ENCODE measurements around the gene JMJD6. TPM values are rescaled to one million over a fixed set of nuclear protein-coding genes. Genes with fewer than 3 reads are reported as not detected.
"Not testable (repeated sequence)": the region's sequence is repeated elsewhere in the genome, so short reads cannot be mapped to it uniquely, and the experiment has no call there.

JMJD6 gene
- total RNA-seq, 2 donors from 2014 or later = 124 to 137 TPM

DNA sequence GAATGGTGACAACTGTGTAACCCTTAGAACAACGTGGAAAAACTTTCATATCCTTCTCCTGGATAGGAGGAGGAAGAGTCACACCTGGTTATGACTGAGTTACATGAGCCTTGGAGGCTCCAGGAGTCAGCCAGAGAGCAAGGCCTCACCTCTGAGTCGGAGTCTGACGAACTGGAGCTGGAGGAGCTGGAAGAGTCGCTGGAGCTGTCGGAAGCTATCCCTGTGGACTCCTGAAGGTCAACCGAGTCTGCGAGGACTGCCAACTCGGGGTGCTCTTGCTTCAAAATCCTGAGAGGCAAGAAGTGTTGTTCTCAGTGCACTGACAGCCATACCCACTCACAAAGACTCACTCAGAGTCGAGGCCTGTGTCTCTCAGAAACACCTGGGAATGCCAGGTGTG lies 6.2 kb downstream of the JMJD6 start:
- DNase-seq (no peak), ATAC-seq (no peak)
- H3K36me3 Mint-ChIP-seq (ENCODE audit: low read depth) = peaks cover 2% of the 10 kb centered on the region
- H3K4me1 Mint-ChIP-seq = peaks cover 33% of the 10 kb centered on the region
- no peaks in the 10 kb centered on the region for H3K9me3 ChIP-seq (ENCODE audit: control insufficient read depth, low read length, poor library complexity, severe bottlenecking)
- no peak overlapping the region for H3K27ac Mint-ChIP-seq
- no peaks in the 10 kb centered on the region for H3K27me3 Mint-ChIP-seq
- H3K4me3 Mint-ChIP-seq = no peak overlapping the region

- DNase-seq (no peak), ATAC-seq (no peak)
- Mint-ChIP-seq H3K27me3 (no peaks in the 10 kb centered on the region), H3K4me3 (peak overlapping the region; percentile 5), H3K4me1 (peaks cover 43% of the 10 kb centered on the region), H3K27ac (peak overlapping the region; percentile 61), H3K36me3 (ENCODE audit: low read depth) (peaks cover 5% of the 10 kb centered on the region)
- H3K9me3 ChIP-seq (ENCODE audit: control insufficient read depth, low read length, poor library complexity, severe bottlenecking) = no peaks in the 10 kb centered on the region
These were observed 7.9 kb downstream of the JMJD6 start for GRCh38 chr17:76718516-76718915.

DNA sequence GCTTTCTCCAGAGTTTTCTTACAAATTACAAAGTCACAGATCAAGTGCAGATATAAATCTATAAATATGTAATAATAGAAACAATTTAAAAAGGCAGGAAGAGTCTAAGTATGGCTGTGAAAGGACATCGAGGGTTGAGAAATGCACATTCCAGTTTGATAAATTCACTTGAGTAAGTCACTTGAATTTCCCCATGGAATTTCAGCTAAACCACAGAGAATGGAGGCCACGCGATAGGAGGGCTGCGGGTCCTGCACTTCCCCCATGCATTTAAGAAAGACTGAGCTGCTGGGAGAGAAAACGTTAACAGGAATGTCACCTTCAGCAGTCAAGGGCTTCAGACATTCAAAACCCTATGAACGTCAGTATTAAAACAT lies 9.6 kb downstream of the JMJD6 start:
- peaks cover 4% of the 10 kb centered on the region for H3K36me3 Mint-ChIP-seq (ENCODE audit: low read depth)

GRCh38 chr17:76716146-76716838 lies 10.1 kb downstream of the JMJD6 start:
- peaks cover 36% of the 10 kb centered on the region for H3K4me1 Mint-ChIP-seq
- DNase-seq (peak in 1 of 3 donors; percentile 21), ATAC-seq (peak; percentile 85)
- peak overlapping the region; percentile 94 for H3K27ac Mint-ChIP-seq
- peak overlapping the region; percentile 41 for H3K4me3 Mint-ChIP-seq
- no peaks in the 10 kb centered on the region for H3K27me3 Mint-ChIP-seq
- H3K36me3 Mint-ChIP-seq (ENCODE audit: low read depth) = peaks cover 3% of the 10 kb centered on the region
- H3K9me3 ChIP-seq (ENCODE audit: control insufficient read depth, low read length, poor library complexity, severe bottlenecking) = no peaks in the 10 kb centered on the region

More for the DNA sequence above, 9.6 kb downstream of the JMJD6 start:
- peak overlapping the region; percentile 94 for H3K27ac Mint-ChIP-seq
- no peak overlapping the region for H3K4me3 Mint-ChIP-seq
- ATAC-seq (no peak), DNase-seq (no peak)
- H3K4me1 Mint-ChIP-seq = peaks cover 38% of the 10 kb centered on the region
- H3K27me3 Mint-ChIP-seq = no peaks in the 10 kb centered on the region
- H3K9me3 ChIP-seq (ENCODE audit: control insufficient read depth, low read length, poor library complexity, severe bottlenecking) = no peaks in the 10 kb centered on the region

DNA sequence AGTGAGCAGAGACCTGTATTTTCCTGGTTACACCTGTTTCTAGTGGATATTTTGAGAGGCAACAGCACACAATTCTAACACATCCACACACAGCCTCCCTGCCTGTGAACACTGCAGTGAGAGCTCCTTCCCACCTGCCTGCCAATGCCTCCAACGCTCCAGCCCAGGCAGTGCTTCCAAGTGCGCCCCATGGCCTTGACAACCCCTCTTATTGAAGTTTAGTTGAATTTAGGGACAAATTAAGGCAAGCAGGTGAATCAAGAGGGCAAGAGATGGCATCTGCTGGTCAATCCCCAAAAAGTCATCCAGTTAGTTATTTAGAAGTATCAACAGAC lies 10.9 kb downstream of the JMJD6 start:
- peaks cover 3% of the 10 kb centered on the region for H3K36me3 Mint-ChIP-seq (ENCODE audit: low read depth)

GRCh38 chr17:76714822-76715495 lies 11.4 kb downstream of the JMJD6 start:
- H3K27ac Mint-ChIP-seq = peak overlapping the region; percentile 94
- H3K4me1 Mint-ChIP-seq = peaks cover 36% of the 10 kb centered on the region
- peak; percentile 13 for ATAC-seq
- peaks cover 3% of the 10 kb centered on the region for H3K36me3 Mint-ChIP-seq (ENCODE audit: low read depth)
- H3K27me3 Mint-ChIP-seq = no peaks in the 10 kb centered on the region
- H3K9me3 ChIP-seq (ENCODE audit: control insufficient read depth, low read length, poor library complexity, severe bottlenecking) = no peaks in the 10 kb centered on the region
- peak overlapping the region; percentile 53 for H3K4me3 Mint-ChIP-seq
- peak; percentile 50 to 81 (median 67) for DNase-seq

More for the DNA sequence above, 10.9 kb downstream of the JMJD6 start:
- Mint-ChIP-seq H3K27ac (peak overlapping the region; percentile 94), H3K4me3 (peak overlapping the region; percentile 41), H3K27me3 (no peaks in the 10 kb centered on the region), H3K4me1 (peaks cover 36% of the 10 kb centered on the region)
- no peaks in the 10 kb centered on the region for H3K9me3 ChIP-seq (ENCODE audit: control insufficient read depth, low read length, poor library complexity, severe bottlenecking)
- no peak for ATAC-seq
- no peak for DNase-seq

- DNase-seq = no peak
- peaks cover 3% of the 10 kb centered on the region for H3K36me3 Mint-ChIP-seq (ENCODE audit: low read depth)
- H3K4me1 Mint-ChIP-seq = peaks cover 38% of the 10 kb centered on the region
- H3K4me3 Mint-ChIP-seq = no peak overlapping the region
- H3K27ac Mint-ChIP-seq = peak overlapping the region; percentile 94
- H3K9me3 ChIP-seq (ENCODE audit: control insufficient read depth, low read length, poor library complexity, severe bottlenecking) = no peaks in the 10 kb centered on the region
- no peak for ATAC-seq
- H3K27me3 Mint-ChIP-seq = no peaks in the 10 kb centered on the region
These were observed 12.1 kb downstream of the JMJD6 start for GRCh38 chr17:76714336-76714735.

DNA sequence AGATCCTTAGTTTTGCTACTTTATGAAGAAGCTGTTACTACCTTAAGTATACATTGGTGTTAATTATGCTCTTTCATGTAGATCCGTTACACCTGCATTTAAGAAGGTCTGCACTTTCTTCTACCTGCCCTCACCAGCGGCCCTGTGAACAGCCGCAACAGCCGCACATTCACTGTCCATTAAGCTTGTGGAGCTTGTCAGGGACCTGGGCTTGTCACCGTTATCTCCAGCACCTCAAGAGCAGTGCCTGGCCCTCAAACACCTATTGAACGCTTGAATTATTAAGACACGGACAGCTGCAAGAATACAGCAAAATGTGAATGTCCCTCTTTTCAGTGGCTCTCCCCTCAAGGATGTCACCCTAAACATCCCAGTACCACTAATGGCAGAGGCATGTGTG lies 12.6 kb downstream of the JMJD6 start:
- ATAC-seq (no peak), DNase-seq (no peak)
- no peaks in the 10 kb centered on the region for H3K9me3 ChIP-seq (ENCODE audit: control insufficient read depth, low read length, poor library complexity, severe bottlenecking)
- Mint-ChIP-seq H3K36me3 (ENCODE audit: low read depth) (peaks cover 3% of the 10 kb centered on the region), H3K27ac (no peak overlapping the region), H3K4me3 (no peak overlapping the region), H3K27me3 (no peaks in the 10 kb centered on the region), H3K4me1 (peaks cover 35% of the 10 kb centered on the region)

DNA sequence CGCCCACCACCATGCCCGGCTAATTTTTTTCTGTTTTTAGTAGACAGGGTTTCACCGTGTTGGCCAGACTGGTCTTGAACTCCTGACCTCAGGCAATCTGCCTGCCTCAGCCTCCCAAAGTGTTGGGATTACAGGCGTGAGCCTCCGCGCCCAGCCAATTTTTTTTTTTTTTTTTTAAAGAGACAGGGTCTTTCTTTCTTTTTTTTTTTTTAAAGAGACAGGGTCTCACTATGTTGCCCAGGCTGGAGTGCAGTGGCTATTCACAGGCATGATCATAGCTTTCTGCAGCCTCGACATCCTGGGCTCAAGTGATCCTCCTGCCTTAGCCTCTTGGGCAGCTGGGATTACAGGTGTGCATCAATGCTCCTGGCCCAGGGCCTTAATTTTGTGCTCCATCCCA lies 14.1 kb downstream of the JMJD6 start:
- Mint-ChIP-seq H3K27ac (peak overlapping the region; percentile 49), H3K4me1 (peaks cover 34% of the 10 kb centered on the region)
- H3K36me3 Mint-ChIP-seq (ENCODE audit: low read depth); DNase-seq; H3K9me3 ChIP-seq (ENCODE audit: control insufficient read depth, low read length, poor library complexity, severe bottlenecking); H3K27me3 Mint-ChIP-seq; ATAC-seq; H3K4me3 Mint-ChIP-seq: not testable (repeated sequence)

DNA sequence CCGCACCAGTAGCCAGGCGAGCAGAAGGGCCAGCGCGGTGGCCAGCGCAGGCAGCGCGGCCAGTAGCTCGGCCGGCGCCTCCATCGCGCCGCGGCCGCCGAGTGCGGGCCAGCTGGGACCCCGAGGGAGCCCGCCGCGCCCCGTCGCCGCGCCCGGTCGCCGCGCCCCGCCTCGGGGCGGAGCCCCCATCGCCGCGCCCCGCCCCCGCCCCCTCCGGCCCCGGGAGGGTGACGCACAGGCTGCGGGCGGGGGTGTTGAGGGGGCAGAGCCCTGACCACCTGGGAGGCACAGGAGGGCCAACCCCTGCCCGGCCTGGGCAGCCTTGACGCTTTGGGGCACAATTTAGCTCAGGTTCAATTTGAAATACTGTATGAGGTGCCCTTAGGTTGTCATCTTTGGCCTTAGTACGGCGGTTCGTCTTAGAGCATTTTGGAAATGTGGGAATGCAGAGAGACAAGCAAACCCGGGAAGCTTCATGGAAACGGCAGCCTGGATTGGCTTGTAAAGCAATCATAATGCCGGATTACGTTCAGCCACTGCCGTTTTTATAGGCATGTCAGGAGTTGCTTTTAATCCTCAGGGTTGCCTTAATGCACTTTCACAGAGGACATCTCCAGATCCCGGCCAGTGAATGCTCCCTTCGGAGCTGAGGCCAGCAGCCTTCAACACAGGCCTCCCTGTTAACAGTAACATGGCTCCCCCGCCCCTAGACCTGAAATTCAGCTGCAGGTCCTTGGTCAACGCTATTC lies 15.4 kb downstream of the JMJD6 start, which contains the start of gene MXRA7:
Gene MXRA7, minus strand, starts transcription at position 103 of the 749 bp plus-strand sequence. Its CDS starts 19 bp downstream, at position 84.
- H3K27ac Mint-ChIP-seq = peak within 1 kb of the TSS; percentile 39
- DNase-seq = peak; percentile 24 to 57 (median 54)
- peaks cover 29% of the 10 kb centered on the region for H3K4me1 Mint-ChIP-seq
- no peaks in the 10 kb centered on the region for H3K27me3 Mint-ChIP-seq
- H3K36me3 Mint-ChIP-seq (ENCODE audit: low read depth) = peaks cover 3% of the 10 kb centered on the region
- ATAC-seq = peak; percentile 70
- no peaks in the 10 kb centered on the region for H3K9me3 ChIP-seq (ENCODE audit: control insufficient read depth, low read length, poor library complexity, severe bottlenecking)
- H3K4me3 Mint-ChIP-seq = peak within 1 kb of the TSS; percentile 80

DNA sequence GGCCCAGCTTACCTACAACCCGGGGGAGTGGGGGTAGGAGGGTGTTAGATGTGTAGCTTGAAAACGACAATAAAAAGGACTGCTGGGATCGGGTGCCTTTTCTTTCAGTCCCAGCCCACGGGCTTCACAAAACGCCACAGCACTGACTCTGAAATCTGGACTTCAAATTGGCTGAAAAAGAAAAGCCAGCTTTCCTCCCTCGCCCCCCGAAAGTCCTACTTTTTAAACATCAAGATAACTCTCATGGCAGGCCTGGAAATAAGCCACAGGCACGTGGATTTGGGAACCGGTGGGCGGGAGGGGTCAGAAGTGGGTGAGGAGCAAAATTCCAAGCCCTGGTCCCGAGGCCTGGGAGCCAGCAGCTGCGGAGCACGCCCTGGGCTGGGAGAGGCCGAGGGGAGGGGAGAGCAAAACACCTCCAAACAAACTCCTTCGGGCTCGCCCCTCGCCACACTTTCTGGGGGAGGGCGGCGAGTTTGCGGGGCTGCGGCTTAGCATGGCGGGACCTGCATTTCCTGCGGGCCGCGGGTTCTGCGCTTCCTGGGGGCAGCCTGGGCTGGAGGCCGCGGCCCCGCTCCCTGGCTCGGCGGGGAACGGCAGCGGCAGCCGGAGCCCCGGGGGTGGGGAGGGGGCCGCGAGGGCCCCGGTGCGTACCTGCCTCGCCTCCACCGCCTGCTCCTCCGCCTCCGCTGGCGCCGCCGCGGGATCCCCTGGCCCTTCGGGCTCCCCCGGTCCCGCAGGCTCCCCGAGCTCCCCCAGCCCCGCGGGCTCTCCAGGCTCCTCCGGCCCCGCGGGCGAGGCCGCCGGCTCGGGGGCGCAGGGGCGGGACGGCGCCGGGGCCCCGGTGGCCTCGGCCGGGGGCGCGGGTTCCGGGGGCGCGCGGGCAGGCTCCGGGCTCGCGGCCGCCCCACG lies 16.2 kb downstream of the JMJD6 start:
- not testable (repeated sequence) for H3K27ac Mint-ChIP-seq; H3K27me3 Mint-ChIP-seq; H3K9me3 ChIP-seq (ENCODE audit: control insufficient read depth, low read length, poor library complexity, severe bottlenecking); H3K36me3 Mint-ChIP-seq (ENCODE audit: low read depth); DNase-seq
- peak; percentile 39 for ATAC-seq
- peak overlapping the region; percentile 71 for H3K4me3 Mint-ChIP-seq
- peaks cover 22% of the 10 kb centered on the region for H3K4me1 Mint-ChIP-seq

- H3K27ac Mint-ChIP-seq = no peak overlapping the region
- H3K27me3 Mint-ChIP-seq = no peaks in the 10 kb centered on the region
- peaks cover 18% of the 10 kb centered on the region for H3K4me1 Mint-ChIP-seq
- H3K36me3 Mint-ChIP-seq (ENCODE audit: low read depth) = peaks cover 2% of the 10 kb centered on the region
- peak overlapping the region; percentile 71 for H3K4me3 Mint-ChIP-seq
- no peaks in the 10 kb centered on the region for H3K9me3 ChIP-seq (ENCODE audit: control insufficient read depth, low read length, poor library complexity, severe bottlenecking)
- no peak for DNase-seq
- no peak for ATAC-seq
These were observed 17.1 kb downstream of the JMJD6 start for GRCh38 chr17:76709077-76709950.
